Neural crest cell (in vitro differentiated cells): ENCODE results near the gene IQCF5. TPM values are rescaled to one million over a fixed set of nuclear protein-coding genes. Genes with fewer than 3 reads are reported as not detected.

ENCODE experiments used
- DNase-seq: peaks from one replicate; pipeline ENCODE4 v3.0.0; 2021; ENCODE audit warnings: low read depth, mixed read lengths, low spot score
- H3K27ac Mint-ChIP-seq: one replicate; pipeline ENCODE4 v1.8.0; 2021; ENCODE audit warnings: mild to moderate bottlenecking, mixed read lengths; ENCODE audit not compliant: unreplicated experiment
- H3K27me3 Mint-ChIP-seq: 2 replicates; pipeline ENCODE4 v1.8.0; 2021; ENCODE audit warnings: low read depth, mild to moderate bottlenecking, mixed read lengths
- H3K36me3 Mint-ChIP-seq: 2 replicates; pipeline ENCODE4 v1.8.0; 2021; ENCODE audit warnings: low read depth, mild to moderate bottlenecking, mixed read lengths
- H3K4me1 Mint-ChIP-seq: 2 replicates; pipeline ENCODE4 v1.8.0; 2021; ENCODE audit warnings: mixed read lengths
- H3K4me3 Mint-ChIP-seq: one replicate; pipeline ENCODE4 v1.8.0; 2021; ENCODE audit warnings: mild to moderate bottlenecking, mixed read lengths
- H3K9me3 Mint-ChIP-seq: 2 replicates; pipeline ENCODE4 v1.8.0; 2021; ENCODE audit warnings: mixed read lengths
- total RNA-seq: library from RNA; stranded (reverse); gene quantifications from 2 replicates; pipeline ENCODE4 v1.2.1, GENCODE V29; 2021
- TF ChIP-seq, protein P1 (sequence below): fragments of 200-600 bp; sonication (generic); conservative IDR thresholded peaks from 2 replicates; pipeline ENCODE4 v1.5.0; 2021; ENCODE audit warnings: antibody characterized with exemption, mild to moderate bottlenecking

The IQCF5 gene
- total RNA-seq, 1 donor from 2014 or later, result not detected

DNA sequence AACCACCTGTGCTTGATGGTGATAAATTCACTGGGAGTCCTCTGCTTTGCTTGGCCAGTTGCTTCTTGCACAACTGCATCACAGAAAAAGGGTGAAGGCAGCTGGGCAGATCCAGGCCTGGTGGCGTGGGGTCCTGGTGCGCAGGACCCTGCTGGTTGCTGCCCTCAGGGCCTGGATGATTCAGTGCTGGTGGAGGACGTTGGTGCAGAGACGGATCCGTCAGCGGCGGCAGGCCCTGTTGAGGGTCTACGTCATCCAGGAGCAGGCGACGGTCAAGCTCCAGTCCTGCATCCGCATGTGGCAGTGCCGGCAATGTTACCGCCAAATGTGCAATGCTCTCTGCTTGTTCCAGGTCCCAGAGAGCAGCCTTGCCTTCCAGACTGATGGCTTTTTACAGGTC, 45.1 kb downstream of the IQCF5 start:
- H3K9me3 Mint-ChIP-seq, result peaks cover 7% of the 10 kb centered on the region
- DNase-seq, result no peak
- TF ChIP-seq, protein P1, sequence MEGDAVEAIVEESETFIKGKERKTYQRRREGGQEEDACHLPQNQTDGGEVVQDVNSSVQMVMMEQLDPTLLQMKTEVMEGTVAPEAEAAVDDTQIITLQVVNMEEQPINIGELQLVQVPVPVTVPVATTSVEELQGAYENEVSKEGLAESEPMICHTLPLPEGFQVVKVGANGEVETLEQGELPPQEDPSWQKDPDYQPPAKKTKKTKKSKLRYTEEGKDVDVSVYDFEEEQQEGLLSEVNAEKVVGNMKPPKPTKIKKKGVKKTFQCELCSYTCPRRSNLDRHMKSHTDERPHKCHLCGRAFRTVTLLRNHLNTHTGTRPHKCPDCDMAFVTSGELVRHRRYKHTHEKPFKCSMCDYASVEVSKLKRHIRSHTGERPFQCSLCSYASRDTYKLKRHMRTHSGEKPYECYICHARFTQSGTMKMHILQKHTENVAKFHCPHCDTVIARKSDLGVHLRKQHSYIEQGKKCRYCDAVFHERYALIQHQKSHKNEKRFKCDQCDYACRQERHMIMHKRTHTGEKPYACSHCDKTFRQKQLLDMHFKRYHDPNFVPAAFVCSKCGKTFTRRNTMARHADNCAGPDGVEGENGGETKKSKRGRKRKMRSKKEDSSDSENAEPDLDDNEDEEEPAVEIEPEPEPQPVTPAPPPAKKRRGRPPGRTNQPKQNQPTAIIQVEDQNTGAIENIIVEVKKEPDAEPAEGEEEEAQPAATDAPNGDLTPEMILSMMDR, result no peak
- H3K27me3 Mint-ChIP-seq, result peaks cover 45% of the 10 kb centered on the region
- H3K27ac Mint-ChIP-seq, result no peak overlapping the region
- H3K36me3 Mint-ChIP-seq, result peaks cover 5% of the 10 kb centered on the region
- no peak overlapping the region for H3K4me3 Mint-ChIP-seq
- H3K4me1 Mint-ChIP-seq, result no peaks in the 10 kb centered on the region

DNA sequence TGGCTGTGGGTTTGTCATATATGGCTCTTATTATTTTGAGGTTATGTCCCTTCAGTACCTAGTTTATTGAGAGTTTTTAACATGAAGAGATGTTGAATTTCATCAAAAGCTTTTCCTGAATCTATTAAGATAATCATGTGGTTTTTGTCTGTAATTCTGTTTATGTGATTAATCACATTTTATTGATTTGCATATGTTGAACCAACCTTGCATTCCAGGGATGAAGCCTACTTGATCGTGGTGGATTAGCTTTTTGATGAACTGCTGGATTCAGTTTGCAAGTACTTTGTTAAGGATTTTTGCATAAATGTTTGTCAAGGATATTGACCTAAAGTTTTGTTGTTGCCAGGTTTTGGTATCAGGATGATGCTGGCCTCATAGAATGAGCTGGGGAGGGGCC, 47.1 kb downstream of the IQCF5 start:
- no peak overlapping the region for H3K4me3 Mint-ChIP-seq
- no peak overlapping the region for H3K27ac Mint-ChIP-seq
- peaks cover 39% of the 10 kb centered on the region for H3K27me3 Mint-ChIP-seq
- H3K4me1 Mint-ChIP-seq, result no peaks in the 10 kb centered on the region
- DNase-seq, result no peak
- peaks cover 5% of the 10 kb centered on the region for H3K36me3 Mint-ChIP-seq
- peaks cover 7% of the 10 kb centered on the region for H3K9me3 Mint-ChIP-seq
- TF ChIP-seq, protein P1, result no peak

Other genes with a start within 250 kb of the IQCF5 start
- gene TEX264, start 204.3 kb downstream of the IQCF5 start, total RNA-seq, result 20.8 and 23.2 TPM in 2 replicates
- gene GRM2, start 168.5 kb downstream of the IQCF5 start, total RNA-seq, result 6.6 and 8.3 TPM in 2 replicates
- not detected in 2 replicates for gene IQCF6, start 96.4 kb downstream of the IQCF5 start, total RNA-seq
- not detected in 2 replicates for gene IQCF2, start 14.0 kb downstream of the IQCF5 start, total RNA-seq
- not detected in 2 replicates for gene IQCF1, start 27.8 kb upstream of the IQCF5 start, total RNA-seq
- 37.9 and 40.1 TPM in 2 replicates for gene RRP9, start 66.3 kb upstream of the IQCF5 start, total RNA-seq
- 4.3 and 4.6 TPM in 2 replicates for gene PARP3, start 66.8 kb upstream of the IQCF5 start, total RNA-seq
- 0.18 and 0.23 TPM in 2 replicates for gene GPR62, start 79.8 kb upstream of the IQCF5 start, total RNA-seq
- 228 and 235 TPM in 2 replicates for gene PCBP4, start 91.9 kb upstream of the IQCF5 start, total RNA-seq
- gene ABHD14B, start 98.4 kb upstream of the IQCF5 start, total RNA-seq, result 4.7 and 6.2 TPM in 2 replicates
- 12.3 and 14.8 TPM in 2 replicates for gene ABHD14A, start 99.5 kb upstream of the IQCF5 start, total RNA-seq
- 29.9 and 32.5 TPM in 2 replicates for gene ACY1, start 107.9 kb upstream of the IQCF5 start, total RNA-seq
- 1,471 and 1,533 TPM in 2 replicates for gene RPL29, start 120.3 kb upstream of the IQCF5 start, total RNA-seq
- 24.2 and 24.3 TPM in 2 replicates for gene DUSP7, start 181.0 kb upstream of the IQCF5 start, total RNA-seq